SIG-M5 treated with dmso at 0.1 percent for 504 hours (cell line): ENCODE data around the gene STARD5.
A peak's percentile ranks its signal among the peaks of the same experiment; 100 is the strongest.

Source experiments
- DNase-seq: peaks from one replicate; lab custom pipeline; 2025; ENCODE audit not compliant: unreplicated experiment; lab: John Stamatoyannopoulos, UW

STARD5 gene

GRCh38 chr15:81275711-81276392 is 48.1 kb downstream of the STARD5 start:
- no peak for DNase-seq

DNA sequence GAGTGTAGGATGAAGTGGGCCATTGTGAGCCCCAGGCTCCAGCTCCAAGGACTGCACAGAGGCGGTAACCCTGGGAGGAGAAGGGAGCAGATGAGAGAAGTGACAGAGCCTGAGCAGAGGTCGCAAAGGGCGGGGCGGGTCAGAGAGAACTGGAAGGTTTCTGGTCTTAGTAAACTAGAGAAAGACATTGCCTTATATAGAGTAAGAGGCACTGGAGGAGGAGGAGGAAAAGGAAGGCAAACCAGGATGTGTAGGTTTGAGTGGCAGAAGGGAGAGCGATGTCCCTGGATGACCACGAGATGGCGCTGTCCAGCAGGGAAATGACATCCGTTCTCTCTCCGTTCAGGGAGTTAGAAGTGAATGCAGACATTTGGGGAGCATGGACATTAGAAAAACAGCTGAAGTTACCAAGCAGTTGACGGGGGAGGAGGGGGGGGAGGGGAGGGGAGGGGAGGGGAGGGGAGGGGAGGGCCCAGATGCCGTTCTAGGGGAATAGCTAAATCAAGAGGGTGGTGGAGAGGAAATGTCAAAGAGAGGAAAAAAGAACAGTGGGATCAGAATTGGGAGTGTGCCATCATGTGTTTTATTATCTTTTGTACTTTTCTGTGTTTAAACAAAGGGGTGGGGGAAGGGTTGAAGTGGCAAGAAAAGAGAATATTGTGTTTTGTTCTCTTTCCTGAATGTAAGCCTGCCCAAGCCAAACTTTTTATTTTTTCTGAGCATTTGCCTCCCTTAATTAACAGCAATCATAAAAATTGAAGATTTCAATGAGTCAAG is 48.8 kb downstream of the STARD5 start:
- DNase-seq, result peak; percentile 84

- no peak for DNase-seq
Measured at GRCh38 chr15:81274255-81274654, 49.7 kb downstream of the STARD5 start.

GRCh38 chr15:81273855-81274254 is 50.1 kb downstream of the STARD5 start:
- DNase-seq, result no peak

GRCh38 chr15:81273200-81273599 is 50.7 kb downstream of the STARD5 start:
- DNase-seq, result no peak

DNA sequence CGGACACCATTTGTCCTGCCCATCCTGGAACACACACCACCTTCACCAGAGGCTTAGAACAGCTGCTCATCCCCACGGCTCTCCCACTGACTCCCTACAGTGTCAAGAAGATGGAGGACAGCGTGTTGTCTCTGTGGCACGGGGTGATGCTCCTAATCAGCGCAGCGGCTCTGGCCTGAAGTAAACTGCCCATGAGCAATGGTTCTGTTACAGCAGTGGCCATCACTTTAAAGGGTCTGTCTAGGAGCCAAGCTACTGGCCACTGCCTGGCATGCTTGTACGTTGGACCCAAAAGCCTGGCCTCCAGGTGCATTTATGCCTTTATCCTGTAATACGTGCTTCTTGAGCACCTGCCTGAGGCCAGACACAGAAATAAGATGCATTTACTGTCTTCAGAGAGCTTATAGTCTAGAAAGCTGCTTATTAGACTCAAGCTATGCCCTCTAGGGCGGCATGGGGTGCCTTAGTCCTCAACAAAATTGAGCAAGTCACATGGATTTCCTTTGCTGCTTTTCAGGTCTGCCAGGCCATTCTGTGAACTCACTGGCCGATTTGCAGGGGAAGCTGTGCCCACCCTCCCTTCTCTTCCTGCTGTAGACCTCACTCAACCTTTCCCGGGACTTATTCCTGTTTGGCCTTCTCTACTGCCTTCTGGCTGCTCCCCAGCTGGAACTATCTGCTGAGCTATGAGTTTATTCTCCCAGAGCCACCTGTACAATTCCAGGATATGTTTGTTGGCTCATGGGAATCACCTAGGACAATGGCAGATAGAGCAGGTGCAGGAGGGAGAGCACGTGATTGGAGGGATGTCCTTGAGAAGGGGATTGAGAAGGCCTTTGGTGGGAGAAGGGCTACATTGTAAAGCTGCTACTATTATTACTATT is 51.9 kb downstream of the STARD5 start:
- DNase-seq, result no peak

- DNase-seq, result no peak
Measured at GRCh38 chr15:81270781-81271491, 53.0 kb downstream of the STARD5 start.

DNA sequence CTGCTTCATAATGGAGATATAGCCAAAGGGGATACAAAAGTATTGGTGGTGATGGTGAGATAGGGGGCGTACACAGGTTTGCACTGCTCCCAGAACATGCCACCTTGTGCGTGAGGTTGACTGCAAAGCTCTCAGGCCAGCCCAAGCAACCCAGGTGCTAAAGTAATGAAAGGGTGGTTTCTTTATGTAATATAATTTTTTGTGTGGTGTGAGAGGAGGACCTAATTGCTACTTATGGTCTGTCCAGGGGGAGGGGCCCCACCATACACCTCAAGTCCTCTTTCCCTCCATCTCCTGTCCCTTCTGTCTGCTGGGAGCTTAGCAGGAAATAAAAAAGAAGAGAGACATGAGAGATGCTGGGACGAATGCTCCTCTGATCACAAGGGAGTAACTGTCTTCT is 53.8 kb downstream of the STARD5 start:
- no peak for DNase-seq

- peak; percentile 25 for DNase-seq
Measured at GRCh38 chr15:81268881-81269601, 54.9 kb downstream of the STARD5 start.

DNA sequence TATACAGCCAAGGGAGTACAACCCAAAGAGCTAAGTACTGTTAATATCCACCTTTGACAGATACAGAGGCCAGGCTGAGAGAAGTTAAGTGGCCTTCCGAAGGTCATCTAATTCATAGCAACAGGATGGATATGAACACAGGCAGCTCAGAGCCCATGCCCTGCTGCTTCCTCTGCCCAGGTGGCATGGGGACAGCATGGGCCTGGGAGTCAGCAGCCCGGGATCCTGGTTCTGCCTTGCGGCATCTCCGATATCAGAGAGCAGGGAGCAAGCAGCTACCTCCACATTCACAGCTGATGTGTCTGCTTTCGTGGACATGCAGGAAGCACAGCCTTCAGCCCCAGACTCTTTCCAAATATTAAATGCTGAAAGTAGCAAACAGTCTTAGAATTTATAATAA is 55.6 kb downstream of the STARD5 start:
- DNase-seq, result no peak

DNA sequence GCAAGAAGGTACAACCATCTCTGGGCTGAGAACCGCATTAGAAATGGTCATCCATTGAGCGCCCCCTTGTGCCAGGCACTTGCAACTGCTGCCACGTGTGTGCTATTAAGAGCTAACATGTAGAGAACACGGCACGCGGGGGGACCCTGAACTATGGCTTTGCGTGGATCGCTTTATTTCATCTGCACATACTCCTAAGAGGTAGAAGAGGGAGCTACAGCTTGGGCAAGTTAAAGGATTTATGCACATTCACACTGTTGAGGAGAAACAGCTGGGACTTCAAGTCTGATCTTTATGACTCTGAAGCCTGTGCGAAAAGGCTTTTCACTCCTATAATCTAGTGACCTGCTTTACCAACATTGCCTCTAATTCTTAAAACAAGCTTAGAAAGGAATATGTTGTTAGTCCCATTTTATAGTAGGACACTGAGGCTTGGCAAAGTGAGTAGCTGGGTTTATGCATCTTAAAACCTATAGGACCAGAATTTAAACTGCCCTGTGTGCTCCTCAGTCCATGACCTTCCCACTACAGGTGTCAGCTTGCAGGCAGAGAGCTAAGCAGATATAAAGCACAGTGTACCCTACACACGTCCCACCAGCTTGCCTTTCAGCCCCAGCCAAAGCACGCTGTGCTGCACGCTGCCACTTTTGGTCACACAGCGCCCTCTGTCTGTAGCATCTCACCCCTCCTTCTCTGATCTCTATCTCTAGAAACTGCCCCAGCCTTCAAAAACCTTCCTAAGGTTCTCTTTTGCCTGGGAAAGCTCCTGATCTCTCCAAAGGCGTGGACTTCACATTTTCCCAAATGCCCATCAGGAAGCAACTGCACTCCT is 57.8 kb downstream of the STARD5 start:
- peak; percentile 77 for DNase-seq

DNA sequence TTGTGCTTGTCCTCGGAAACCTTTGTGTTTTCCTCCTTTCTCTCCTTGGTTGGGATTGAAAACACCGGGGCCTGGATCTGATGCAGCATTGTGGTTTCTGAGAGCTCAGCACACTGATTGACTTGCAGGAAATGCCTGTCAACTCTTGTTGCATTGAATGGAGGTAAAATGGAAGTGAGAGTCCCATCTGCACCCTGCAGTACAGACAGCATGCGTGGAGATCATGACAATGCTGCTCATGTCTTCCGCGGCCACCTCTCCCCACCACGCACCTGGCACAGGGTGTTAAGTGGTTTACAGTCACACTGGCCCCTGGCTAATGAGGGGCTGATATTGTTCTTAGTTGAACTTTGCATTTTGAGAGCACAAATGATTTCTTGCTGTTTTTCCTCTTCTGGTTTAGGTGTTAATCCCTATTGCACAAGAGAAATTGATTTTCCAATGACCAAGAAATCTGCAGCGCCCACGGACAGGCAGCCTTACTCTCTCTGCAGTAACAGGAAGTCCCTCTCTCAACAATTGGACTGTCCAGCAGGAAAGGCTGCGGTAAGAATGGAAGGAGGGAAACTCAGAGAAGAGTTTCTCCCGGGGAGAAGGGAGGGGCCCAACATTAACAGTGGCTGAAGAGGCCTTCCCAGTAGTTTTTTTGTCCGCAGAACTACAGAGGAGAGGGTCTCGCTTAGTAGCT is 58.5 kb downstream of the STARD5 start:
- no peak for DNase-seq

- no peak for DNase-seq
Measured at GRCh38 chr15:81264072-81264857, 59.7 kb downstream of the STARD5 start.

GRCh38 chr15:81263477-81263876 is 60.5 kb downstream of the STARD5 start:
- DNase-seq, result no peak

DNA sequence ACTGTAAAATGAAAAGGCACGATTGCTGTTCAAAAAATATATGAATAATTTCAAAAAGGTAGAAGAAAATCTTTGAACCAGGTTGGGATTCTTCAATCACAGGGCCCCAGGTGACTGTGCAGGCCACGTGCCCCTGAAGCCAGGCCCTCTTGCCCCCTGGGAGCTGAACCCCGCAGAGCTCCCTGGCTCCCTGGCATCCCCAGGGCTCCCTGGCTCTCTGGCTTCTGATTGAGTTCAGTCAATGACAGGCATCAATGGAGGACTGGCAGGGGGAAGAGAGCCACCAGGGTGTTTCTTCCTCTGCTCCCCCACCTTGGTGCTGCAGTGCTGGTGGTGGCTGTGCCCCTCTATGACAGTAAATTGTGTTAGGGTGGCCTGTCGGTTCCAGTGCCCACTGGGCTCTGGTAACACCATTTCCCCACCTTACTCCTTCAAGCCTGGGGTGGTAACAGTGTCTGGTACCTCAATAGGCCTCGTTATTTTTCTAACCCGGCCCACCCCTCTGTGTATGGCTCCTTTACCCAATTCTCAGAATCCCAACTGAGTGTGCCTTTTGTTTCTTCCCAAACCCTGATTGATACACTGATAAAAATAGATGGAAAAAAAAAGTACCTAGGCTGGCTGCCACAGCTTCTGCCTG is 62.6 kb downstream of the STARD5 start:
- no peak for DNase-seq

- no peak for DNase-seq
Measured at GRCh38 chr15:81259760-81260298, 64.1 kb downstream of the STARD5 start.
